Activated T-helper 17 cell treated with anti-CD3 and anti-CD28 coated beads, Interleukin-2, amount 50 U/mL, for 72 hours (primary cell): ENCODE results near the gene INTS2. TPM values are rescaled to one million over a fixed set of nuclear protein-coding genes. Genes with fewer than 3 reads are reported as not detected.
"Not testable (repeated sequence)": the region's sequence is repeated elsewhere in the genome, so short reads cannot be mapped to it uniquely, and the experiment has no call there.

ENCODE experiments used
- ATAC-seq: fragments of 150-1000 bp; cut with Tn5 transposase; replicated peaks from 2 replicates; pipeline ENCODE4 v1.10.0; 2021; ENCODE audit warnings: mild to moderate bottlenecking, moderate library complexity
- H3K27ac Mint-ChIP-seq: one replicate; pipeline ENCODE4 v1.8.0; 2022; ENCODE audit warnings: mixed read lengths
- H3K27me3 Mint-ChIP-seq: one replicate; pipeline ENCODE4 v1.8.0; 2022; ENCODE audit warnings: mixed read lengths
- H3K36me3 Mint-ChIP-seq: one replicate; pipeline ENCODE4 v1.8.0; 2022; ENCODE audit warnings: low read depth, mild to moderate bottlenecking, mixed read lengths
- H3K4me1 Mint-ChIP-seq: one replicate; pipeline ENCODE4 v1.8.0; 2022; ENCODE audit warnings: mixed read lengths
- H3K4me3 Mint-ChIP-seq: one replicate; pipeline ENCODE4 v1.8.0; 2022; ENCODE audit warnings: mild to moderate bottlenecking, mixed read lengths
- H3K9me3 Mint-ChIP-seq: one replicate; pipeline ENCODE4 v1.8.0; 2022; ENCODE audit warnings: mixed read lengths
- total RNA-seq, 2 donors: library from RNA; stranded (reverse); gene quantifications; one replicate each; pipeline ENCODE4 v1.2.3, GENCODE V29; 2022

Gene INTS2
- 10 to 100 TPM; 32.3 to 34.0 TPM for total RNA-seq

DNA sequence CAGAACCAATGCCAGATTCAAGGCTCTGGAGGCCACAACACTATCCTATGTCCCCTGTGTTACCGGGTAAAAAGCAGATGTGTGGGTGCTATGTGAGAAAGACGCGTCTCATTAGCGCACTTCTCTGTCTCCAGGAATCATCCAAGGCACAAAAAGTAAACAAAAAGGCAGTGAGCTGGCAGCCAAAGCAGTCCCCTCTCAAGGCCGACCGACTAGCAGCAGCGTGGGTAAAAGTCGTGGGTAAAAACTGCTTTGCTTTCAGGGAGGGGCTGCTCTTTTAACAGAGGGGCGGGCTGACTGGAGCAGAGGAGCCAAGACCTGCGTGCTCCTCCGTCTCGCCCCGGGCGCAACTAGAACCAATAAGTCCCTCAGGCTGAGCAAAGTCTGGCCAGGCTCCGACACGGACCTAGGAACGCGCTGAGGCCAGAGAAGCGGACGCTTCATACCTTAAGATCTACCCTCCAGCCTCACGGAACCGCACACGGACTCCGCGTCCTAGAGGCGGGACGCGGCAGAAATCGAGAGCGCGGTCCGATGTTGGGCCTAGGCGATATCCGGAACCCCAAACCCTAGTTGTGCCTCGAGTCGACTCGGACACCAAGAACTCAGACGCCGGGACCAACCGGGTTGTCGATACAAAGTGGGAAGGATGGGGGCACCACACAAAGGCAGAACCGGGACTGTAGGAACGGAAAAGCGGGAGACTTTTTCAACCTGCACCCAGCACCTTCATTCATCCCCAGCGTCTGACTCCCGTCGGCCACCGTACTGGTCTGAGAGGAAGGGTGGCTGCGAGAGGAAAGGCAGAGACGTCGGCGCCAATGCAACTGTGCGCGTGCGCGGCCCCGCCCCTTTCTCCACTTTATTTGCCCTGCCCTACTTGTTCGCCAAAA is at the start of gene INTS2:
Gene INTS2, minus strand, starts transcription at position 775 of the 893 bp plus-strand sequence. CDS start 1,338 bp downstream, outside the sequence.
- no peaks in the 10 kb centered on the region for H3K27me3 Mint-ChIP-seq
- ATAC-seq, result peak; percentile 94
- H3K9me3 Mint-ChIP-seq, result no peaks in the 10 kb centered on the region
- H3K4me1 Mint-ChIP-seq, result peaks cover 5% of the 10 kb centered on the region
- H3K27ac Mint-ChIP-seq, result peak within 1 kb of the TSS; percentile 97
- peaks cover 60% of the 10 kb centered on the region for H3K36me3 Mint-ChIP-seq
- peak within 1 kb of the TSS; percentile 97 for H3K4me3 Mint-ChIP-seq

GRCh38 chr17:61974115-61974514 is 46.3 kb upstream of the INTS2 start:
- H3K4me3 Mint-ChIP-seq, result no peak overlapping the region
- H3K9me3 Mint-ChIP-seq, result no peaks in the 10 kb centered on the region
- H3K27ac Mint-ChIP-seq, result peak overlapping the region; percentile 70
- no peak for ATAC-seq
- H3K4me1 Mint-ChIP-seq, result peaks cover 8% of the 10 kb centered on the region
- peaks cover 90% of the 10 kb centered on the region for H3K36me3 Mint-ChIP-seq
- H3K27me3 Mint-ChIP-seq, result no peaks in the 10 kb centered on the region

GRCh38 chr17:61972311-61972710 is 44.5 kb upstream of the INTS2 start:
- Mint-ChIP-seq H3K27me3 (no peaks in the 10 kb centered on the region), H3K36me3 (peaks cover 90% of the 10 kb centered on the region), H3K27ac (no peak overlapping the region), H3K9me3 (no peaks in the 10 kb centered on the region), H3K4me1 (peaks cover 8% of the 10 kb centered on the region), H3K4me3 (no peak overlapping the region)
- no peak for ATAC-seq

DNA sequence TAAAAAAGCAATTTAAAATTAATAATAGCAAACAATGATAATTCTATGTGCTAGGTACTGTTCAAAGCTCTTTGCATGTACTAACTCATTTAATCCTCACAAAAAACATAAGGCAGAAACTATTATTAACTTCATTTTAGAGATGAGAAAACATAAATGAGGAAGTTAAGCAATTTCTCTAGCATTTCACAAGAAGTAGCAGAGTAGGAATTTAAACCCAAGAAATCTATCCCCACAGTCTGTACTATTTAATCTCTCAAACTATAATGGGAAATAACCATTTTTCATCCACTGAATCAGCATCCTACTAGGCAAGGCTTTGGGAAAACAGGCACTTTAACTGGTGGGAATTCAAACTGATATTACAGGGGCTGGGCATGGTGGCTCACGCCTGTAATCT is 42.2 kb upstream of the INTS2 start:
- Mint-ChIP-seq H3K36me3 (peaks cover 89% of the 10 kb centered on the region), H3K27me3 (no peaks in the 10 kb centered on the region), H3K4me1 (peaks cover 4% of the 10 kb centered on the region), H3K9me3 (no peaks in the 10 kb centered on the region), H3K4me3 (no peak overlapping the region), H3K27ac (no peak overlapping the region)
- no peak for ATAC-seq

- Mint-ChIP-seq H3K4me3 (no peak overlapping the region), H3K9me3 (no peaks in the 10 kb centered on the region), H3K4me1 (no peaks in the 10 kb centered on the region), H3K27ac (no peak overlapping the region), H3K36me3 (peaks cover 90% of the 10 kb centered on the region), H3K27me3 (no peaks in the 10 kb centered on the region)
- no peak for ATAC-seq
Measured at GRCh38 chr17:61968757-61969156, 41.0 kb upstream of the INTS2 start.

DNA sequence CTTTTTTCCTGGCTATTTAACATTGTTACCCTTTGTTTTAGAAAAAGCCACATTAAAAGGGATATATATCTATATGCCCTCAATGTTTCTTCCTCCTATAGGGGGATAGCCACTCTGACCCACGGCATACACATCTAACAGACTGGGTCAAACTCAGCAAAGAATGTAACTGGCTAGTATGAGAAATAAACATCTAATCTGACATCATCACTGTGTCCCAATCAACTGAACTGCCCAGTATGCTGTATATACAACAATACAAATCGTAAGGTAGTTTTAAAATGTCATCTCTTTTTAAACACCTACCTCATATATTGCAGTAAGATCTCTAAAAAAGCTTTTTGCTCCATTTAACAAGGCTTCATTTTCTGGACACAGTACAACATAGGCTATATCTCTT is 39.9 kb upstream of the INTS2 start:
- ATAC-seq, result no peak
- no peaks in the 10 kb centered on the region for H3K27me3 Mint-ChIP-seq
- no peak overlapping the region for H3K4me3 Mint-ChIP-seq
- no peaks in the 10 kb centered on the region for H3K9me3 Mint-ChIP-seq
- peaks cover 97% of the 10 kb centered on the region for H3K36me3 Mint-ChIP-seq
- H3K4me1 Mint-ChIP-seq, result no peaks in the 10 kb centered on the region
- H3K27ac Mint-ChIP-seq, result no peak overlapping the region

DNA sequence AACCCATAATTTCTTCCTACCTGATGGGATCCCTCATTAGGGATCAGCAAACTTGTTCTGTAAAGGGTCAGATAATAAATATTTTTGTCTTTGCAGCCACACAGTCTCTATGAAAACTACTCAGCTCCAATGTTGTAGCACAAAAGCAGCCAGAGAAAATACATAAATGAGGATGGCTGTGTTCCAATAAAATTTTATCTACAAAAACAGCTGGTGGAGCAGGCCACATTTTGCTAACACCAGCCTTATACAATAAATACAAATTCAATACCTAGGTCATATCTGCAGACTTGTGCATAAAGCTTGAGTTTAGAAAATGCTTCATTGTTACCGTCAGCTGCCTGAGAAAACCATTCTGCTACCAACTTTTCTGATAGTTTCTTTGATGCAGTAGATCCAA is 38.4 kb upstream of the INTS2 start:
- ATAC-seq, result no peak
- Mint-ChIP-seq H3K27me3 (no peaks in the 10 kb centered on the region), H3K9me3 (no peaks in the 10 kb centered on the region), H3K36me3 (peaks cover 96% of the 10 kb centered on the region), H3K4me1 (no peaks in the 10 kb centered on the region), H3K27ac (no peak overlapping the region), H3K4me3 (no peak overlapping the region)

GRCh38 chr17:61955619-61956018 is 27.8 kb upstream of the INTS2 start:
- Mint-ChIP-seq H3K4me1 (no peaks in the 10 kb centered on the region), H3K4me3 (no peak overlapping the region), H3K27ac (no peak overlapping the region), H3K27me3 (no peaks in the 10 kb centered on the region), H3K36me3 (peaks cover 99% of the 10 kb centered on the region), H3K9me3 (no peaks in the 10 kb centered on the region)
- no peak for ATAC-seq

GRCh38 chr17:61947367-61948078 is 19.7 kb upstream of the INTS2 start:
- H3K36me3 Mint-ChIP-seq, result peaks cover 95% of the 10 kb centered on the region
- no peak for ATAC-seq
- H3K4me3 Mint-ChIP-seq, result no peak overlapping the region
- no peaks in the 10 kb centered on the region for H3K9me3 Mint-ChIP-seq
- H3K4me1 Mint-ChIP-seq, result no peaks in the 10 kb centered on the region
- no peaks in the 10 kb centered on the region for H3K27me3 Mint-ChIP-seq
- no peak overlapping the region for H3K27ac Mint-ChIP-seq

GRCh38 chr17:61946359-61946758 is 18.6 kb upstream of the INTS2 start:
- Mint-ChIP-seq H3K9me3 (no peaks in the 10 kb centered on the region), H3K36me3 (peaks cover 85% of the 10 kb centered on the region), H3K27me3 (no peaks in the 10 kb centered on the region), H3K4me3 (no peak overlapping the region), H3K27ac (no peak overlapping the region), H3K4me1 (no peaks in the 10 kb centered on the region)
- ATAC-seq, result no peak

DNA sequence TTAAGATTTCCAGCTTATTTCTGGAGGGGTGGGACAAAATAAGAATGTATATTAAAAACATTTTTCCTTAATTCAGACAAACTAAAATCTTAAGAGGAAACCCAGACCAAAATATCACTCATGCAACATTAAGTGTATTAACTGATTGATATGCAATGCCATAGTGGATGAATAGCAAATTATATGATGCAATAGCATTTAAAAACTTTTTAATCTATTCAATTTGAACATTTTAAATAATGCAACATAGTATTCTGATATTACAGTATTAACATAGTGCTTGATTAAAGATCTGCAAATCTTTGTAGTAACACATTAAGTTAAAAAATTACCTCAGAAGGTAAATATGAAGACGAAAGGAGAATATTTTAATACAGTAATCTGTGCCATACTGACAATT is 15.3 kb upstream of the INTS2 start:
- H3K27me3 Mint-ChIP-seq, result no peaks in the 10 kb centered on the region
- H3K4me1 Mint-ChIP-seq, result no peaks in the 10 kb centered on the region
- no peaks in the 10 kb centered on the region for H3K9me3 Mint-ChIP-seq
- ATAC-seq, result no peak
- H3K4me3 Mint-ChIP-seq, result no peak overlapping the region
- no peak overlapping the region for H3K27ac Mint-ChIP-seq
- H3K36me3 Mint-ChIP-seq, result peaks cover 59% of the 10 kb centered on the region

GRCh38 chr17:61942085-61942484 is 14.3 kb upstream of the INTS2 start:
- Mint-ChIP-seq H3K4me3 (no peak overlapping the region), H3K27ac (no peak overlapping the region), H3K4me1 (no peaks in the 10 kb centered on the region), H3K9me3 (no peaks in the 10 kb centered on the region), H3K27me3 (no peaks in the 10 kb centered on the region), H3K36me3 (peaks cover 49% of the 10 kb centered on the region)
- ATAC-seq, result no peak

DNA sequence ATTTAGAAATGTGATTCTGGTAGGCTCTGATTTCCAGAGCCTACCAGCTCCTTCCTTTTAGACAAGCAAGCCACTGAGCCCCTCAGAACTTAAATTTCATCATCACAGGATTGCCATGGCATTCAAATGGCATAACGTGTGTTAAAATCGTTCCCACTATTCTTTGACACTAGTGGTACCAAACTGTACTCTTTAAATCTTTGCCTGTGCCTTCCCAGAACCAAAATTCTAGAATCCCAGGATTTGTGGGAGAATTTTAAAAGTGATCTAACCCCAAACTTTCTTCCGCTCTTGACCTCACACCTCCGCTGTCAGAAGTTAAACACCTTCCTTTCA is 287 bp upstream of the INTS2 start:
- Mint-ChIP-seq H3K9me3 (no peaks in the 10 kb centered on the region), H3K27ac (peak overlapping the region; percentile 97), H3K4me1 (peaks cover 5% of the 10 kb centered on the region), H3K4me3 (peak overlapping the region; percentile 97), H3K27me3 (no peaks in the 10 kb centered on the region), H3K36me3 (peaks cover 54% of the 10 kb centered on the region)
- no peak for ATAC-seq

- Mint-ChIP-seq H3K27ac (peak overlapping the region; percentile 97), H3K4me3 (peak overlapping the region; percentile 97), H3K4me1 (peaks cover 5% of the 10 kb centered on the region), H3K9me3 (no peaks in the 10 kb centered on the region), H3K27me3 (no peaks in the 10 kb centered on the region), H3K36me3 (peaks cover 66% of the 10 kb centered on the region)
- no peak for ATAC-seq
Measured at GRCh38 chr17:61926826-61927207, 965 bp downstream of the INTS2 start.

- peaks cover 89% of the 10 kb centered on the region for H3K36me3 Mint-ChIP-seq
- H3K4me3 Mint-ChIP-seq, H3K4me1 Mint-ChIP-seq, H3K27me3 Mint-ChIP-seq, ATAC-seq, H3K9me3 Mint-ChIP-seq, H3K27ac Mint-ChIP-seq: not testable (repeated sequence)
Measured at GRCh38 chr17:61915162-61915561, 12.6 kb downstream of the INTS2 start.
